CD4-positive, alpha-beta T cell (primary cell): ENCODE results near the gene GBP5. TPM values are rescaled to one million over a fixed set of nuclear protein-coding genes. Genes with fewer than 3 reads are reported as not detected.

Experiments
- ATAC-seq: fragments of 200-7000 bp; cut with Tn5 transposase; one replicate; pipeline ENCODE4 v1.10.0; 2022; ENCODE audit warnings: mild to moderate bottlenecking; ENCODE audit not compliant: poor library complexity
- CTCF ChIA-PET: fragments of 350-600 bp; sonication (Branson Sonifier 250); formaldehyde crosslinking; loops from one replicate; lab custom pipeline; 2021; ENCODE audit warnings: antibody characterized with exemption, inconsistent platforms; lab: Charles Lee
- POLR2A ChIA-PET: fragments of 350-600 bp; sonication (Branson Sonifier 250); formaldehyde crosslinking; loops from one replicate; lab custom pipeline; 2021; ENCODE audit warnings: antibody characterized with exemption, inconsistent platforms; lab: Charles Lee
- DNase-seq, 14 experiments: peaks; one replicate each; pipeline ENCODE4 v3.0.0-alpha.2; 2013 to 2020; ENCODE audit warnings: mixed read lengths in 2 of 14
- H3K27ac ChIP-seq, 2 donors: one replicate each; pipeline versions ENCODE4 v1.5.1 to v1.7.0; 2013; ENCODE audit warnings: low read length in 2 of 2, low read depth in 1 of 2, mild to moderate bottlenecking in 1 of 2
- H3K27me3 ChIP-seq, 2 experiments: 1 replicate in 1 of 2; 2 replicates in 1 of 2; pipeline versions ENCODE4 v1.6.1 to v1.7.0; 2013; ENCODE audit warnings: low read length in 2 of 2, control low read depth in 1 of 2, mild to moderate bottlenecking in 1 of 2, moderate library complexity in 1 of 2; ENCODE audit not compliant: insufficient read depth in 2 of 2, control insufficient read depth in 1 of 2
- H3K36me3 ChIP-seq: one replicate; pipeline ENCODE4 v1.6.1; 2013; ENCODE audit warnings: low read length, control low read depth; ENCODE audit not compliant: insufficient read depth
- H3K4me1 ChIP-seq: one replicate; pipeline ENCODE4 v1.6.1; 2013; ENCODE audit warnings: low read length, control low read depth; ENCODE audit not compliant: insufficient read depth
- H3K4me3 ChIP-seq: one replicate; pipeline ENCODE4 v1.5.1; 2013; ENCODE audit warnings: mild to moderate bottlenecking, low read length, moderate library complexity
- H3K9me3 ChIP-seq, 2 experiments: 1 replicate in 1 of 2; 2 replicates in 1 of 2; pipeline versions ENCODE4 v1.6.1 to v1.7.0; 2013; ENCODE audit warnings: low read length in 2 of 2, mild to moderate bottlenecking in 2 of 2, control low read depth in 1 of 2, moderate library complexity in 1 of 2; ENCODE audit not compliant: control insufficient read depth in 1 of 2, insufficient read depth in 1 of 2
- H3K27ac Mint-ChIP-seq: one replicate; pipeline ENCODE4 v1.8.0; 2020; ENCODE audit warnings: mixed read lengths
- H3K27me3 Mint-ChIP-seq: one replicate; pipeline ENCODE4 v1.8.0; 2021; ENCODE audit warnings: mixed read lengths
- H3K36me3 Mint-ChIP-seq: one replicate; pipeline ENCODE4 v1.8.0; 2021; ENCODE audit warnings: low read depth, mixed read lengths
- H3K4me1 Mint-ChIP-seq: one replicate; pipeline ENCODE4 v1.8.0; 2021; ENCODE audit warnings: low read depth, mixed read lengths
- H3K4me3 Mint-ChIP-seq: one replicate; pipeline ENCODE4 v1.8.0; 2020; ENCODE audit warnings: mild to moderate bottlenecking, mixed read lengths
- H3K9me3 Mint-ChIP-seq: one replicate; pipeline ENCODE4 v1.8.0; 2020; ENCODE audit warnings: mixed read lengths
- CTCF ChIP-seq: fragments of 200-600 bp; IDR thresholded peaks from one replicate; pipeline ENCODE4 v1.8.0; 2022; ENCODE audit warnings: antibody characterized with exemption, mild to moderate bottlenecking
- intact Hi-C, 2 experiments: fragments of 100-400 bp; cut with DNase I in 1 of 2; cut with micrococcal nuclease in 1 of 2; formaldehyde crosslinking; loops; one replicate each; pipeline versions ENCODE4 v1.15.1 to v1.9.0; 2023 to 2025; cut with DNase I, micrococcal nuclease
- total RNA-seq, 174 experiments: library from RNA in 2 of 174; stranded (reverse) in 2 of 174; gene quantifications; one replicate each; pipeline ENCODE4 v1.2.3 and lab custom pipeline; 2021 to 2026

GBP5 gene
- total RNA-seq, 2 experiments from 2014 or later: 51.4 to 52.9 TPM

DNA sequence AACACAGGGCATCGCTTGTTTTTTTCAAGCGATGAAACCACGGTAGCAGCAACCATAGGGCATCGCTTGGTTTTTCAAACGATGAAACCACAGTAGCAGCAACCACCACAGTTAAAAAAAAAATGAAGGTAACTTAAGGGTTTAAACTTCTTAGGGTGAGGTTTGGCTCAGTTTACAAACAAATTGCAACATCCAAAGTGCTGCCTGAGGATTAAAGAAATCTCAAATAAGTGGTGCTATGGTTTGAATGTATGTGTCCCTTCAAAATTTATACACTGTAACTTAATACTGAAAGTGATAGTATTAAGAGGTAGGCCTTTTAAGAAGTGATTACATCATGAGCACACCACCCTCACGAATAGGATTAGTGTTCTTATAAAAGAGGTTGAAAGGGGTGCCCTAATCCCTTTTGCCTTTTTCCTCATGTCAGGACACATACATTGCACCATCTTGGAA lies 6.4 kb upstream of the GBP5 start:
- Histone ChIP-seq H3K27ac (peak overlapping the region; percentile 61 to 85), H3K36me3 (no peaks in the 10 kb centered on the region), H3K4me1 (peaks cover 51% of the 10 kb centered on the region), H3K27me3 (no peaks in the 10 kb centered on the region), H3K4me3 (peak overlapping the region; percentile 11), H3K9me3 (peaks cover 0 to 1% of the 10 kb centered on the region in 2 experiments)
- H3K9me3 Mint-ChIP-seq: peaks cover 2% of the 10 kb centered on the region
- H3K36me3 Mint-ChIP-seq: no peaks in the 10 kb centered on the region
- peaks cover 83% of the 10 kb centered on the region for H3K4me1 Mint-ChIP-seq
- ATAC-seq (peak; percentile 60), DNase-seq (peak in 4 of 14 experiments; percentile 28 to 81 (median 70))
- H3K4me3 Mint-ChIP-seq: peak overlapping the region; percentile 71
- ChIA-PET POLR2A (interaction anchor here (0.6 to 10.5 kb wide), 4 partner anchors 8 to 257 kb away, joined by 3 to 154 read pairs (median 11); partner anchors contain the start of genes GBP3 and GBP4), CTCF (no interaction called here)
- intact Hi-C loops: loop anchor here in 1 of 2 experiments (1.0 to 5.0 kb wide), 2 partner anchors 9 to 78 kb away; no protein-coding TSS in a partner anchor
- H3K27ac Mint-ChIP-seq: peak overlapping the region; percentile 92
- H3K27me3 Mint-ChIP-seq: no peaks in the 10 kb centered on the region
- TF ChIP-seq CTCF: no peak

GRCh38 chr1:89277725-89278124 lies 5.1 kb upstream of the GBP5 start:
- Mint-ChIP-seq H3K27me3 (no peaks in the 10 kb centered on the region), H3K9me3 (peaks cover 2% of the 10 kb centered on the region), H3K4me1 (peaks cover 80% of the 10 kb centered on the region), H3K27ac (peak overlapping the region; percentile 92), H3K36me3 (no peaks in the 10 kb centered on the region), H3K4me3 (peak overlapping the region; percentile 71)
- no peak for TF ChIP-seq CTCF
- ATAC-seq (peak; percentile 77), DNase-seq (peak in 6 of 14 experiments; percentile 24 to 79 (median 43))
- Histone ChIP-seq H3K27ac (peak overlapping the region; percentile 61 to 85), H3K9me3 (peaks cover 0 to 8% of the 10 kb centered on the region in 2 experiments), H3K27me3 (no peaks in the 10 kb centered on the region), H3K4me1 (peaks cover 56% of the 10 kb centered on the region), H3K36me3 (no peaks in the 10 kb centered on the region), H3K4me3 (no peak overlapping the region)
- POLR2A ChIA-PET: interaction anchor here (0.9 to 10.5 kb wide), 5 partner anchors 9 to 213 kb away, joined by 3 to 154 read pairs (median 6); partner anchors contain the start of genes GBP1 and GBP4
- intact Hi-C loops: loop anchor here in 1 of 2 experiments (5.0 kb wide), 1 partner anchor 80 kb away; no protein-coding TSS in a partner anchor
- CTCF ChIA-PET: no interaction called here

- H3K4me1 ChIP-seq: peaks cover 56% of the 10 kb centered on the region
- no peak overlapping the region for H3K4me3 ChIP-seq
These were observed 4.0 kb upstream of the GBP5 start for GRCh38 chr1:89276690-89277089.

More at GRCh38 chr1:89276690-89277089, 4.0 kb upstream of the GBP5 start:
- H3K9me3 ChIP-seq: peaks cover 0 to 8% of the 10 kb centered on the region in 2 experiments
- H3K27me3 ChIP-seq: no peaks in the 10 kb centered on the region
- intact Hi-C loops: loop anchor here in 1 of 2 experiments (5.0 kb wide), 1 partner anchor 81 kb away; no protein-coding TSS in a partner anchor
- peaks cover 82% of the 10 kb centered on the region for H3K4me1 Mint-ChIP-seq
- no peaks in the 10 kb centered on the region for H3K36me3 ChIP-seq
- peak overlapping the region in 1 of 2 donors; percentile 85 for H3K27ac ChIP-seq
- DNase-seq: peak in 2 of 14 experiments; percentile 64 to 75
- H3K9me3 Mint-ChIP-seq: peaks cover 2% of the 10 kb centered on the region
- TF ChIP-seq CTCF: no peak
- no peaks in the 10 kb centered on the region for H3K27me3 Mint-ChIP-seq
- H3K4me3 Mint-ChIP-seq: no peak overlapping the region
- H3K36me3 Mint-ChIP-seq: peaks cover 9% of the 10 kb centered on the region
- peak overlapping the region; percentile 92 for H3K27ac Mint-ChIP-seq
- CTCF ChIA-PET: no interaction called here
- no peak for ATAC-seq
- POLR2A ChIA-PET: interaction anchor here (1.9 to 10.5 kb wide), 4 partner anchors 10 to 150 kb away, joined by 6 to 154 read pairs (median 12); partner anchors contain the start of genes GBP2 and GBP4
